ENCODE measurements around the gene DPAGT1. TPM values are rescaled to one million over a fixed set of nuclear protein-coding genes. Genes with fewer than 3 reads are reported as not detected.
"Not testable (repeated sequence)": the region's sequence is repeated elsewhere in the genome, so short reads cannot be mapped to it uniquely, and the experiment has no call there.

DPAGT1 gene
- polyA plus RNA-seq (ENCODE audit: low read depth in 6 of 6) = 10 to 100 TPM; 29.7 to 61.6 (median 34.5) TPM

- Mint-ChIP-seq H3K4me1 (peaks cover 43 to 61% (median 56%) of the 10 kb centered on the region in 3 donors), H3K36me3 (peaks cover 7 to 16% of the 10 kb centered on the region in 2 donors), H3K9me3 (no peaks in the 10 kb centered on the region), H3K4me3 (peak within 1 kb of the TSS; percentile 87 to 100 (median 96)), H3K27ac (peak within 1 kb of the TSS; percentile 95 to 99 (median 98)), H3K27me3 (no peaks in the 10 kb centered on the region)
- ATAC-seq (ENCODE audit: low read depth in 2 of 2) (peak; percentile 86 to 89), DNase-seq (peak; percentile 80)
Measured at GRCh38 chr11:119101759-119102423, at the start of gene DPAGT1. Gene DPAGT1, minus strand, starts transcription at chr11:119101853. Its CDS starts 198 bp downstream, at chr11:119101655.

DNA sequence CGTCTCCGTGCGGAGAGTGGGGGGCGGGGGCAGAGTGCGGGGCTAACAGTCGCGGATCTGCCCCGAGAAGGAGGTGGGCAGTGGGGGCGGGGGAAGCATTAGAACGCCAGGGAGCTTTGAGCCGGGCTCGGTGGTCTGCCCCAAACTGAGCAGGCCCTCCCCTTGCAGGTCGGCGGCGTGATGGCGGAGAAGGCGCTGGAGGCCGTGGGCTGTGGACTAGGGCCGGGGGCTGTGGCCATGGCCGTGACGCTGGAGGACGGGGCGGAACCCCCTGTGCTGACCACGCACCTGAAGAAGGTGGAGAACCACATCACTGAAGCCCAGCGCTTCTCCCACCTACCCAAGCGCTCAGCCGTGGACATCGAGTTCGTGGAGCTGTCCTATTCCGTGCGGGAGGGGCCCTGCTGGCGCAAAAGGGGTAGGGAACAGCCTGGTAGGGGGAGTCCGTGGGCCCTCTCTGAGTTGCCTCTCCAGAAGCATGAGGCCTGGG, 48.2 kb upstream of the DPAGT1 start:
- Mint-ChIP-seq H3K27me3 (peaks cover 51 to 81% (median 66%) of the 10 kb centered on the region in 3 donors), H3K4me3 (peak overlapping the region; percentile 9 to 88 (median 70))

GRCh38 chr11:119149018-119149785, 47.5 kb upstream of the DPAGT1 start, which contains the start of gene ABCG4:
Gene ABCG4, plus strand, starts transcription at chr11:119149052. Its CDS starts 914 bp downstream, at chr11:119149966.
- H3K27ac Mint-ChIP-seq = no peak within 1 kb of the TSS
- peaks cover 0 to 3% (median 0%) of the 10 kb centered on the region in 7 donors for H3K9me3 Mint-ChIP-seq
- DNase-seq (peak; percentile 6), ATAC-seq (ENCODE audit: low read depth in 2 of 2) (peak; percentile 41 to 57)
- H3K4me3 Mint-ChIP-seq = peak within 1 kb of the TSS; percentile 72 to 94 (median 80)
- H3K4me1 Mint-ChIP-seq = peaks cover 12 to 17% (median 16%) of the 10 kb centered on the region in 3 donors
- no peaks in the 10 kb centered on the region for H3K36me3 Mint-ChIP-seq
- H3K27me3 Mint-ChIP-seq = peaks cover 53 to 81% (median 64%) of the 10 kb centered on the region in 3 donors

More for the DNA sequence above, 48.2 kb upstream of the DPAGT1 start:
- no peak for DNase-seq
- peak in 1 of 2 donors; percentile 2 for ATAC-seq (ENCODE audit: low read depth in 2 of 2)
- H3K36me3 Mint-ChIP-seq = no peaks in the 10 kb centered on the region
- H3K9me3 Mint-ChIP-seq = peaks cover 0 to 3% (median 0%) of the 10 kb centered on the region in 7 donors
- peaks cover 12 to 17% (median 16%) of the 10 kb centered on the region in 3 donors for H3K4me1 Mint-ChIP-seq
- no peak overlapping the region for H3K27ac Mint-ChIP-seq

DNA sequence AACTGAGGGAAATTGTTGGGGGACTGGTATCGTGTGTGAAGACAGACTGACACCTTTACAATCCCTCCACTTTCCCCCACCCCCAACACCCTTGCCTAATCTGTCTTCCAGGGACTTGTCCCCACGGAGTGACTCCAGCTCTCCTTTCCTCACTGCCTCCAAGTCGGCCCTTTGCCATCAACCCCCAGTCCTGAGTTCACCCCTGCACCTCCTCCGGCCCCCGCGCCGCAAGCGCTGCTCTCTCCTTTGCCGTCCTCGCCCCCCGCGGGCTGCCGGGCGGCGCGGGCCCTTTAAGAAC, 47.0 kb upstream of the DPAGT1 start:
- H3K4me3 Mint-ChIP-seq = peak overlapping the region; percentile 66 to 94 (median 79)
- peaks cover 0 to 3% (median 0%) of the 10 kb centered on the region in 7 donors for H3K9me3 Mint-ChIP-seq
- H3K36me3 Mint-ChIP-seq = no peaks in the 10 kb centered on the region
- DNase-seq = no peak
- peaks cover 56 to 78% (median 63%) of the 10 kb centered on the region in 3 donors for H3K27me3 Mint-ChIP-seq
- ATAC-seq (ENCODE audit: low read depth in 2 of 2) = no peak
- no peak overlapping the region for H3K27ac Mint-ChIP-seq
- peaks cover 12 to 17% (median 16%) of the 10 kb centered on the region in 3 donors for H3K4me1 Mint-ChIP-seq

DNA sequence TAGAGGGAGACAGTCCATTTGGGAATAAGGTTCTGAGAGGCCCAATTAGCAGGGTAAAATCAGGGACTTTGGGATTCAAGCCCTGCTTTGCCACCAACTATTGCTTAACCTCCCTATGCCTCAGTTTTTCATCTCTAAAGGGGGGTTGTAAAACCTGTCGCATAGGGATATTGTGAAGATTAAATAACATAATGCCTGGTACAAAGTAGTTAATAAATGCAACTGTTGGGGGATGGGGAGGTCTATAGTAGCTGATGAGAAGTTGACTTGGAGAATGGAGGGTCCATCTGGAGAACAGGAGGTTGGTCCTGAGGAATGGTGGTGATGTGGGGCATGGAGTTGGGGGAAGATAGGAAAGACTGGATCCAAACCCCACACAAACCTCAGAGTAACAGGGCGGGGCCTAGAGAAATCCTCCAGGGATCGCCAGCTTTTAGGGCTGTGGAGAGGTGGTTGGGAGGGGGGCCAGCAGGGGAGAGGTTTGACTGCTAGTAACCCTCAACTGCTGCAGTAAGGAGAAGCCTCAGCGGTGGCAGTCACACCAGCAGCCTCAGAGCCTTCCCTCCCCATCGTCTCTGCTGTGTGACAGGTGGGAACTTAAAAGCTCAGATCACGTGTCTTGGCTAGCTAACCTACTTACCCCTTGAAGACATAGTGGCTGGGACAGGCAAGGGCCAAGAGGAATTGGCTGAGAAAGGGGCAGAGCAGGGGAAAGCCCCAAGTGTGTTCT, 46.1 kb upstream of the DPAGT1 start:
- peaks cover 57 to 75% (median 62%) of the 10 kb centered on the region in 3 donors for H3K27me3 Mint-ChIP-seq
- peaks cover 0 to 5% (median 0%) of the 10 kb centered on the region in 7 donors for H3K9me3 Mint-ChIP-seq
- peaks cover 12 to 17% (median 16%) of the 10 kb centered on the region in 3 donors for H3K4me1 Mint-ChIP-seq
- no peaks in the 10 kb centered on the region for H3K36me3 Mint-ChIP-seq
- no peak for DNase-seq
- peak in 1 of 2 donors; percentile 20 for ATAC-seq (ENCODE audit: low read depth in 2 of 2)
- H3K27ac Mint-ChIP-seq = no peak overlapping the region
- H3K4me3 Mint-ChIP-seq = peak overlapping the region; percentile 16 to 88 (median 77)

DNA sequence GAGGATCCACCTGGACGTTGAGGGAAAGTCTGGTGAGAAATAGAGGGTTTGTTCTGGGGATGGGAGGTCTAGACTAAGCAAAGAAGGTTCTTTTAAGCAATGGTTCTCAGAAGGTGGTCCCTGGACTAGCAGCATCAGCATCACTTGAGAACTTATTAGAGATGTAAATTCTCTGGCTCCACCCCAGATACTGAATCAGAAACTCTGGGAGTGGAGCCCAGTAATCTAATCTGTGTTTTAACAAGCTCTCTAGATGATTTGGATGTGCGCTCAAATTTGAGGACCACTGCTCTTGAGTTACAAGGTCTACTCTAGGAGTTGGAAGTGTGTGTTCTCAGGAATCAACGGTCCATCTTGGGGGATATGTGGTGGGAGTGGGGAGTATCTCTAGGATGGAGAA, 43.9 kb upstream of the DPAGT1 start:
- peaks cover 12 to 16% (median 15%) of the 10 kb centered on the region in 3 donors for H3K4me1 Mint-ChIP-seq
- no peak overlapping the region for H3K4me3 Mint-ChIP-seq
- H3K27me3 Mint-ChIP-seq = peaks cover 48 to 60% (median 53%) of the 10 kb centered on the region in 3 donors
- no peaks in the 10 kb centered on the region for H3K36me3 Mint-ChIP-seq
- DNase-seq (no peak), ATAC-seq (ENCODE audit: low read depth in 2 of 2) (no peak)
- H3K27ac Mint-ChIP-seq = no peak overlapping the region
- peaks cover 0 to 5% (median 0%) of the 10 kb centered on the region in 7 donors for H3K9me3 Mint-ChIP-seq

- Mint-ChIP-seq H3K9me3 (peaks cover 0 to 5% (median 0%) of the 10 kb centered on the region in 7 donors), H3K27me3 (peaks cover 43 to 57% (median 54%) of the 10 kb centered on the region in 3 donors), H3K36me3 (no peaks in the 10 kb centered on the region), H3K4me1 (peaks cover 12 to 16% (median 12%) of the 10 kb centered on the region in 3 donors), H3K27ac (no peak overlapping the region), H3K4me3 (no peak overlapping the region)
- DNase-seq (peak; percentile 22), ATAC-seq (ENCODE audit: low read depth in 2 of 2) (peak; percentile 61 to 68)
Measured at GRCh38 chr11:119144825-119145486, 43.3 kb upstream of the DPAGT1 start.

- not testable (repeated sequence) for H3K4me1 Mint-ChIP-seq; H3K36me3 Mint-ChIP-seq; H3K27ac Mint-ChIP-seq; ATAC-seq (ENCODE audit: low read depth in 2 of 2); H3K4me3 Mint-ChIP-seq; DNase-seq; H3K9me3 Mint-ChIP-seq
- peaks cover 9 to 40% (median 21%) of the 10 kb centered on the region in 3 donors for H3K27me3 Mint-ChIP-seq
Measured at GRCh38 chr11:119139276-119139675, 37.6 kb upstream of the DPAGT1 start.

GRCh38 chr11:119134389-119134978, 32.8 kb upstream of the DPAGT1 start:
- no peak for ATAC-seq (ENCODE audit: low read depth in 2 of 2)
- Mint-ChIP-seq H3K27ac (no peak overlapping the region), H3K36me3 (peaks cover 11 to 26% of the 10 kb centered on the region in 2 donors), H3K4me3 (no peak overlapping the region), H3K4me1 (peaks cover 0 to 5% (median 0%) of the 10 kb centered on the region in 3 donors), H3K9me3 (peaks cover 0 to 1% (median 0%) of the 10 kb centered on the region in 7 donors), H3K27me3 (peaks cover 0 to 16% (median 5%) of the 10 kb centered on the region in 3 donors)
- DNase-seq = no peak

- Mint-ChIP-seq H3K27me3 (no peaks in the 10 kb centered on the region), H3K4me3 (no peak overlapping the region), H3K4me1 (peaks cover 5 to 14% (median 11%) of the 10 kb centered on the region in 3 donors), H3K27ac (no peak overlapping the region), H3K9me3 (no peaks in the 10 kb centered on the region), H3K36me3 (peaks cover 11 to 26% of the 10 kb centered on the region in 2 donors)
- DNase-seq (no peak), ATAC-seq (ENCODE audit: low read depth in 2 of 2) (no peak)
Measured at GRCh38 chr11:119130662-119131061, 29.0 kb upstream of the DPAGT1 start.

- Mint-ChIP-seq H3K27ac (no peak overlapping the region), H3K4me1 (peaks cover 20 to 34% (median 29%) of the 10 kb centered on the region in 3 donors), H3K9me3 (no peaks in the 10 kb centered on the region), H3K36me3 (peaks cover 0 to 8% of the 10 kb centered on the region in 2 donors), H3K4me3 (no peak overlapping the region), H3K27me3 (no peaks in the 10 kb centered on the region)
- ATAC-seq (ENCODE audit: low read depth in 2 of 2) (no peak), DNase-seq (no peak)
Measured at GRCh38 chr11:119126675-119127268, 25.1 kb upstream of the DPAGT1 start.

GRCh38 chr11:119125821-119126220, 24.2 kb upstream of the DPAGT1 start:
- peaks cover 28 to 40% (median 35%) of the 10 kb centered on the region in 3 donors for H3K4me1 Mint-ChIP-seq
- H3K27me3 Mint-ChIP-seq = no peaks in the 10 kb centered on the region

More at GRCh38 chr11:119125821-119126220, 24.2 kb upstream of the DPAGT1 start:
- DNase-seq (no peak), ATAC-seq (ENCODE audit: low read depth in 2 of 2) (no peak)
- Mint-ChIP-seq H3K9me3 (no peaks in the 10 kb centered on the region), H3K27ac (peak overlapping the region in 1 of 6 donors; percentile 47), H3K4me3 (no peak overlapping the region), H3K36me3 (peaks cover 0 to 3% of the 10 kb centered on the region in 2 donors)

Data from naive B cell (primary cell).